ENCODE measurements around the gene AASS.

AASS gene

DNA sequence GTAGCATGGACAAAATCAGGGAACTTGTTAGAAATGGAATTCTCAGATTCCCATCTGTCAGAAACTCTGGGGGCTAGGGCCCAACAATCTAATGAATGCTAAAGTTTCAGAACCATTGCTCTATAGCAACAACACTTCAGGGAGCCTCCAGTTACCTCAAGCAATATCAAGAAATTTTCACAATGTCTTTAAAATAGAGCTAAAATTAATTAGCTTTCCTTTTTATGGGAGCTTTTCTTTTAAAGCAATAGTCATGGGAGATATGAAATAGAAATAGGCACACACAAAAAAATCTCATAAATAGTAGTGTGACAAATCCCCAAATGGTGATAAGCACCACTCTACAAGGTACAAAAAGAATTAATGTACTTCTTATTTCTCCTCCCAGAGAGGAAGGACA is 80.9 kb downstream of the AASS start:
- no peaks in the 10 kb centered on the region for H3K36me3 Mint-ChIP-seq (ENCODE audit: insufficient read depth)
- no peak overlapping the region for H3K4me3 Mint-ChIP-seq
- no peak overlapping the region for H3K27ac Mint-ChIP-seq (ENCODE audit: low read depth)
- no peak for DNase-seq (ENCODE audit: low spot score in 2 of 2)
- no peaks in the 10 kb centered on the region for H3K9me3 Mint-ChIP-seq
- no peak for ATAC-seq (replicated peaks; ENCODE audit: extremely low read depth, poor library complexity, severe bottlenecking)
- H3K27me3 Mint-ChIP-seq = no peaks in the 10 kb centered on the region
- no peaks in the 10 kb centered on the region for H3K4me1 Mint-ChIP-seq

DNA sequence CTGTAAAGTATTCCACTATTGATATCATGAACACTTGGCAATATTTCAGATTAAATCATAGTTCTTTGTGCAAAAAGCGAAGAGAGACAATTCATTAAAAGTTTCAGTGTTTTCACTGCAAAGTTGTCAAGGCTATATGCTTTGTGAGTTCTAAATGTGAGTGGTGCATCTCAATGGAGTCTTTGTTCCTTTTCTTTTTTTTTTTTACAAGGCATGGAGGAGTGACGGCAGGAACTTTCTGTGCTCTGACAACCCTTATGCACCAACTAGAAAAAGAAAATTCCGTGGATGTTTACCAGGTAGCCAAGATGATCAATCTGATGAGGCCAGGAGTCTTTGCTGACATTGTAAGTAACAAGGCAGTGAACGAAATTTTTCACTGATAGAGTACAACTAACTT is 84.5 kb downstream of the AASS start:
- no peak for DNase-seq (ENCODE audit: low spot score in 2 of 2)
- no peak overlapping the region for H3K27ac Mint-ChIP-seq (ENCODE audit: low read depth)
- no peaks in the 10 kb centered on the region for H3K4me1 Mint-ChIP-seq
- H3K36me3 Mint-ChIP-seq (ENCODE audit: insufficient read depth) = no peaks in the 10 kb centered on the region
- H3K27me3 Mint-ChIP-seq = no peaks in the 10 kb centered on the region
- ATAC-seq (replicated peaks; ENCODE audit: extremely low read depth, poor library complexity, severe bottlenecking) = no peak
- H3K9me3 Mint-ChIP-seq = no peaks in the 10 kb centered on the region
- H3K4me3 Mint-ChIP-seq = no peak overlapping the region

DNA sequence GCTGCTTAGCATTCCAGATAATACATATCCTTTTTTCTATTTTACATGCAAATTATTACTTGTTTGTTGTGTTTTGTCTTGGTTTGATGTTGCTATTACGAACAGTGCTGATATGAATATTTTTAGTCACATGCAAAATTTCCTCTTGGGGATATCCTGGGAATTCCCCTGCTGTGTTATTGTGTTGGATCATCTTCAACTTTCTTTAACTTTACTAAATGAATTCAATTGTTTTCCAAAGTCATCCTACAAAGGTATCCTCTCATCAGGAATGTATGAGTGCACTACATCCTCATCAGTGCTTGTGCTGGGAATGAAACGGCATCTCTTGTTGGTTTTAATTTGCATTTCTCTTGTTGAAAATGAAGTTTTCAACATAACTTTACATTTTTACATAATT is 87.1 kb downstream of the AASS start:
- no peaks in the 10 kb centered on the region for H3K9me3 Mint-ChIP-seq
- H3K27ac Mint-ChIP-seq (ENCODE audit: low read depth) = no peak overlapping the region
- ATAC-seq (replicated peaks; ENCODE audit: extremely low read depth, poor library complexity, severe bottlenecking) (no peak), DNase-seq (ENCODE audit: low spot score in 2 of 2) (no peak)
- no peaks in the 10 kb centered on the region for H3K36me3 Mint-ChIP-seq (ENCODE audit: insufficient read depth)
- H3K27me3 Mint-ChIP-seq = no peaks in the 10 kb centered on the region
- H3K4me3 Mint-ChIP-seq = no peak overlapping the region
- no peaks in the 10 kb centered on the region for H3K4me1 Mint-ChIP-seq

DNA sequence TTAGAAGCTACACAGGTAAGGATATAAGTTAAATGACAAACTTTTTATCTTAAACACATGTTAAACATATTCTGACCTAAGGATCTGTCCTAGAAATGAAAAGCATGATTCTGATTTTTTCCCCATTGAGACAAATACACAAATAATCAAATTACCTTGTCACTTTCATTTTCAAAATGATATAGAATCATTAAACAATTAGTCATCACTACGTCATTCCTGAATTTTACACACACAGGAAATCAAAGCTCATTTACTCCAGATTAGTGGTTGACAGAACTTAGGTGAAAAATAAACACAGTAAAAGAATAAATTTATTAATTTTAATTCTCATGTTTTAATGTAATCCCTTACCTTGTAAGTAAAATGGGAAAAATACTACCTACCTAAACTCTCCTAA is 89.0 kb downstream of the AASS start:
- Mint-ChIP-seq H3K4me3 (no peak overlapping the region), H3K27ac (ENCODE audit: low read depth) (no peak overlapping the region), H3K36me3 (ENCODE audit: insufficient read depth) (no peaks in the 10 kb centered on the region), H3K9me3 (no peaks in the 10 kb centered on the region), H3K27me3 (no peaks in the 10 kb centered on the region), H3K4me1 (no peaks in the 10 kb centered on the region)
- no peak for ATAC-seq (replicated peaks; ENCODE audit: extremely low read depth, poor library complexity, severe bottlenecking)
- DNase-seq (ENCODE audit: low spot score in 2 of 2) = no peak

DNA sequence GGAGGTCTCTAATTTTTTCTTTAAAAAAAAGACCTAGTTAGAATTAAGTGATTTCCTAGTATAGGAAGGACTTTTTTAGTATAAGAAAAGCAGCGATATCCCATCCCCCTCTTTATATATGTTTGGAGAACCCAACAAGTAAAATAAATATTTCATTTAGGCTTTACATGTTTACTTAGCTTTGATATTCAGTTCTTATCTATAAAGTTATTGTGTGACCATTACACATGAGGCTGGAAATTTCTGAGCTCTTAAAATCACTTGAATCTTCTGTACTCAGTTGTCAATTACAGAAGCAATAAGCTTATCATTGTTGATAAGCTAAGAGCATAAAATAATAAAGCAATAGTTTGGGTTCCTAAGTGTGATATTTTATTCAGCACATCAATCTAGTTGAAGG is 89.7 kb downstream of the AASS start:
- Mint-ChIP-seq H3K27me3 (no peaks in the 10 kb centered on the region), H3K4me1 (no peaks in the 10 kb centered on the region), H3K36me3 (ENCODE audit: insufficient read depth) (no peaks in the 10 kb centered on the region), H3K9me3 (no peaks in the 10 kb centered on the region), H3K27ac (ENCODE audit: low read depth) (no peak overlapping the region), H3K4me3 (no peak overlapping the region)
- DNase-seq (ENCODE audit: low spot score in 2 of 2) (no peak), ATAC-seq (replicated peaks; ENCODE audit: extremely low read depth, poor library complexity, severe bottlenecking) (no peak)

DNA sequence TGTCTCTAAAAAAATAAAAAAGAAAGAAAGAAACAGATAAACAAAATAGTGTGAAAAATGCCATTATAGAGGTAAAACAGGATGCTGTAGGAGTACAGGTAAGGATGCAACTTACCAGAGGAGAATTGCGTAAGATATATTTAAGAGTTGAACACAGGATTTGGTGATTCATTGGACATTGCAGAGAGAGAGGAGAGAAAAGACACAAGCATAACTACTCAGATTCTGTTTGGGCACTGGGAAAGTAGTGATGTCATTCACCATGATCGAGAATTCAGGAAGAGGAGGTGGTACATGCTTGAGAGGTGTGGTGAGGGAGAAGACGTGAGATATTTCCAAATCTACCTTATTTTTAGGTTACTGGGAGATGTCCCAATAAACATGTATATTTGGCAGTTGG is 97.6 kb downstream of the AASS start:
- Mint-ChIP-seq H3K27ac (ENCODE audit: low read depth) (no peak overlapping the region), H3K36me3 (ENCODE audit: insufficient read depth) (no peaks in the 10 kb centered on the region), H3K4me1 (no peaks in the 10 kb centered on the region), H3K9me3 (peaks cover 6% of the 10 kb centered on the region), H3K27me3 (no peaks in the 10 kb centered on the region), H3K4me3 (no peak overlapping the region)
- no peak for ATAC-seq (replicated peaks; ENCODE audit: extremely low read depth, poor library complexity, severe bottlenecking)
- DNase-seq (ENCODE audit: low spot score in 2 of 2) = no peak

DNA sequence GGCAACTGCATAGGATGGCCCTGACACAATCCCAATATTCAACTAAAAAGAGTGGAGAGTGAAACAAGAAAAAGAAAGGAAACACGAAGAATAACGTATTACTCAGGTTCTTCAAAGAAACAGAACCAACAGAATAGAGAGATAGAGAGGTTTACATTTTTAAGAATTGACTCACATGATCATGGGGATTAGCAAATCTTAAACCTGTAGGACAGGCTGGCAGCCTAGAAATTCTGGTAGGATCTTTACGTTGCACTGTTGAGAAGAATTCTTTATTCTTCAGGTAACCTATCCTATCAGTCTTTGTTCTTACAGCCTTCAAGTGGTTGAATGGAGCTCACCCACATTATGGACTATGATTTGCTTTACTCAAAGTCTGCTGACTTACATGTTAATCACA is 103.9 kb downstream of the AASS start:
- Mint-ChIP-seq H3K9me3 (peaks cover 11% of the 10 kb centered on the region), H3K27me3 (no peaks in the 10 kb centered on the region), H3K27ac (ENCODE audit: low read depth) (no peak overlapping the region), H3K36me3 (ENCODE audit: insufficient read depth) (no peaks in the 10 kb centered on the region), H3K4me1 (no peaks in the 10 kb centered on the region), H3K4me3 (no peak overlapping the region)
- ATAC-seq (replicated peaks; ENCODE audit: extremely low read depth, poor library complexity, severe bottlenecking) = no peak
- DNase-seq (ENCODE audit: low spot score in 2 of 2) = no peak

DNA sequence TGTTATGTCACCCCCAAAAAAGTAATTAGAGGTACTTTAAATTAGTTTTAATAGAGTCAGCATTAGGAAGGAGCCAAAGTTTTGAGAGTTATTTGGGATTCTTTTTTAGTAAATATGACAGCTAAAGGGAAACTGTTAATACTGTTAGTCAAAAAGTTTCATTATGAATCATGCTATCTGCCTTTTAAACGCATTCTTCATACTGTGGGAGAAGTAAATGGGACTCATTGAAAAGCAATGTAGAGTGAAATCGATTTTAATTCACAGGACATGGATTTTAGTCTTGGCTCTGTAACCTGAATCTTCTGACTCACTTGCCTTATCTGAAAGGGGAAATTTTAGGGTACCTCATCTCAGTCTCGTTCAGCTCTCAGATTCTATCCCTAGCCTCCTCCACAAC is 105.1 kb downstream of the AASS start:
- no peak for DNase-seq (ENCODE audit: low spot score in 2 of 2)

DNA sequence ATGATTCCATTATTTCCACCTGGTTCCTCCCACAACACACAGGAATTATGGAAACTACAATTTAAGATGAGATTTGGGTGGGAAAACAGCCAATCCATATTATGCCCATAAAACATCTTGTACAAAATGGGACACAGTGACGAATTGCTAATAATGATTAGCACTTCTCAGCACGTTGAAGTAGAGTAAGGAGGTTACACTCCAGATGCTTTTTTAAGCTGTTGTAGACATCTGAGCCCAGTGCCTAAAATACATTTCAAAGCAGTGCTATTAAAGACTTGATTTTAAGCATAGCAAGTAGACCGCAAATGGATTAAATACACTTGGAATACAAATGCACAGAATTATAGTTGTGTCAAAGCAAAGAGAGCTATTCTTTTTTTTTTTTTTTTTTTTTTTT is 105.9 kb downstream of the AASS start:
- Mint-ChIP-seq H3K27ac (ENCODE audit: low read depth) (no peak overlapping the region), H3K27me3 (no peaks in the 10 kb centered on the region), H3K9me3 (peaks cover 16% of the 10 kb centered on the region)

More for the DNA sequence above, 105.1 kb downstream of the AASS start:
- H3K4me1 Mint-ChIP-seq = no peaks in the 10 kb centered on the region
- no peaks in the 10 kb centered on the region for H3K27me3 Mint-ChIP-seq
- H3K9me3 Mint-ChIP-seq = peaks cover 16% of the 10 kb centered on the region
- no peak for ATAC-seq (replicated peaks; ENCODE audit: extremely low read depth, poor library complexity, severe bottlenecking)
- no peak overlapping the region for H3K27ac Mint-ChIP-seq (ENCODE audit: low read depth)
- no peak overlapping the region for H3K4me3 Mint-ChIP-seq
- no peaks in the 10 kb centered on the region for H3K36me3 Mint-ChIP-seq (ENCODE audit: insufficient read depth)

DNA sequence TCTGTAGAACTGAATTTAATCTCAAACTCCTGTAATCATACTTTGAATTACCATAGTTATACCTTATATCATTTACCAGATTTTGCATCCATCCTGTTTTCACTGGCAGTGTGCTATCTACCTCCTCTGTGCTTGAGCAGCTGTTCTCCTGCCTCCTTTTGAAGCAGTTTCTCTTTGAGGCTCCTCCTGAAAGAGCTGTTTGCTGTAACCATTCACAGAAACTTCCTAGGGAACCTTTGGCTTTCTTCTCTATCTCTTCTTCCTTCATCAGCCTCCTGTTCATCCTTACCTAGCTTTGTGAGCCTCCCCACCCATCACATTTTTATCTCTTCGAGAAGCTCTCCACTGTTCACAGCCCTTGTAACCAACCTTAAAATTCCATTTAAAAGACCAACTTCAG is 108.2 kb downstream of the AASS start:
- no peak overlapping the region for H3K27ac Mint-ChIP-seq (ENCODE audit: low read depth)
- peaks cover 16% of the 10 kb centered on the region for H3K9me3 Mint-ChIP-seq
- H3K4me3 Mint-ChIP-seq = no peak overlapping the region
- H3K27me3 Mint-ChIP-seq = no peaks in the 10 kb centered on the region
- no peaks in the 10 kb centered on the region for H3K36me3 Mint-ChIP-seq (ENCODE audit: insufficient read depth)
- DNase-seq (ENCODE audit: low spot score in 2 of 2) (no peak), ATAC-seq (replicated peaks; ENCODE audit: extremely low read depth, poor library complexity, severe bottlenecking) (no peak)
- H3K4me1 Mint-ChIP-seq = no peaks in the 10 kb centered on the region

More for the DNA sequence above, 105.9 kb downstream of the AASS start:
- no peaks in the 10 kb centered on the region for H3K36me3 Mint-ChIP-seq (ENCODE audit: insufficient read depth)
- no peak for ATAC-seq (replicated peaks; ENCODE audit: extremely low read depth, poor library complexity, severe bottlenecking)
- no peaks in the 10 kb centered on the region for H3K4me1 Mint-ChIP-seq
- DNase-seq (ENCODE audit: low spot score in 2 of 2) = no peak
- H3K4me3 Mint-ChIP-seq = no peak overlapping the region

DNA sequence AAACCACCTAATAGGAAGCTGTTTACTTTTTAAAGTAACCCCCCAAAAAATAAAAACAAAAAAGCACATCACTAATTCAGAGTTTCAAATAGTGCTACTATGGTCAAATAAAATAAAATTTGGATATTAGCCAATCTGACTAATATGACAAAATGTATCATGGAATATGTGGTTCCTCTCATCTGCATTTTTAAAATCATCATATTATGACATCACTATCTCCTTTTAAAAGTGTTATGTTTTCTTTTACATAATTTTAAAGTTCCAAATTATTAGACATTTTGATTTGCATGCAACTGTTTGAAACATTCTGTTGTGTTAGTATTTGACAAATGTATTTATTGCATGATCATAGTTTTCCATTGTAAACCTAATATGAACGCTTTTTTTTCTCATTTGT is 110.4 kb downstream of the AASS start:
- ATAC-seq (replicated peaks; ENCODE audit: extremely low read depth, poor library complexity, severe bottlenecking) = no peak
- DNase-seq (ENCODE audit: low spot score in 2 of 2) = no peak
- H3K4me1 Mint-ChIP-seq = no peaks in the 10 kb centered on the region
- no peak overlapping the region for H3K4me3 Mint-ChIP-seq
- H3K27ac Mint-ChIP-seq (ENCODE audit: low read depth) = no peak overlapping the region
- H3K9me3 Mint-ChIP-seq = peaks cover 11% of the 10 kb centered on the region
- H3K36me3 Mint-ChIP-seq (ENCODE audit: insufficient read depth) = no peaks in the 10 kb centered on the region
- H3K27me3 Mint-ChIP-seq = no peaks in the 10 kb centered on the region

DNA sequence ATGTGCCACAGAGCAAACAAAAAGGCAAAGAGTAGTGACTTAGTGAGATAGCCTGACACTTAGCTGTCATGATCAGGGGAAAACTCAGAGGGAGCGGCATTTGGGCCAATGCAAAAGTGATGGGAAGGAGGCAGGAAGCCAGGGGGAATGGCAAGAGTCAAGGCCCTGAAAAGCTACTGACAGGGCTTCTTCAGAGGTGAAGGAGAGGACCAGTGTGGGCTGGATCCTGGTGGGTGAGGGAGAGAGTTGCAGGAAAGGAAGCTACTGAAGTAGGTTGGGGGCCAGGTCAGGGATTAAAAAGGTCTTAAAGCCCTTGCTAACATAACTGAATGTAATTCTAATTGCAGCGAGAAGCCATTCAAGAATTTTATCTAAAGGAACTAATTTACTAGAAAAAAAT is 117.0 kb downstream of the AASS start:
- ATAC-seq (replicated peaks; ENCODE audit: extremely low read depth, poor library complexity, severe bottlenecking) = no peak
- Mint-ChIP-seq H3K4me3 (no peak overlapping the region), H3K36me3 (ENCODE audit: insufficient read depth) (no peaks in the 10 kb centered on the region), H3K27me3 (no peaks in the 10 kb centered on the region), H3K4me1 (no peaks in the 10 kb centered on the region), H3K27ac (ENCODE audit: low read depth) (no peak overlapping the region), H3K9me3 (no peaks in the 10 kb centered on the region)
- no peak for DNase-seq (ENCODE audit: low spot score in 2 of 2)
